Measurements from ENCODE around the gene GRHL1. TPM values are rescaled to one million over a fixed set of nuclear protein-coding genes. Genes with fewer than 3 reads are reported as not detected.

The GRHL1 gene
- total and polyA plus RNA-seq, 9 of the 15 experiments (the other 6 are each of a cell fraction or from before 2014, with no cell fraction given) = 1.7 to 6.1 (median 4.7) TPM

DNA sequence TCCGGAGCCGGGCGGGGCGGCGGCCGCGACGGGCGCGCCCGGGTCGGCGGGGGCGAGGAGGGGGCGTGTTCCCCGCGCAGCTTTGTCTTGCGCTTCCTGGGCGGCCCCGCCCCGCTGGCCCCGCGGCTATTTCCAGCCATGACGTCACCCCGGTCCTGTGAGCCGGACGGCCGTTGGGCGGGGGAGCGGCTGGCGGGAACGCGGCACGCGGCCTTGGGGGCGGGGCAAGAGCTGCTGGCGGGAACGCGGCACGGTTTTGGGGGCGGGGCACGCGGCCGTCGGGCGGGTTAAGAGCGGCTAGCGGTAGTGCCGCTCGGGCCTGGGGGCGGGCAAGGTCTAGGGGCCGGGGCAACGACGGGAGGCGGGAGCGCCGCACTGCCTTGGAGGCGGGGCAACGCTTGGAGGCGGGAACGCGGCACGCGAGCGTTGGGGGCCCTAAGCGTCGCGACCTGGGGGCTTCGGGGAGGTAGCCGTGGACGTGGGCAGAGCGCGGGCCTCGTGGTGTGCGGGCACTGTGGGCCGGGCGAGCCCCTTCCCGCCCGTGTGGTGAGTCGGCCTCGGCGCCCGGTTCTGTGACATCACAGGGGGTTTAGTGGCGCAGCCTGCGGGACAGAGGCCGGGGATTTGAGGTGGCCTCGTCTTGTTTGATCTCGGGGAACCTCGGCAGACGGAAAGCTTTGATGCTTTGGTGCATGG, 92.6 kb downstream of the GRHL1 start (continued):
- TF ChIP-seq, protein P1, sequence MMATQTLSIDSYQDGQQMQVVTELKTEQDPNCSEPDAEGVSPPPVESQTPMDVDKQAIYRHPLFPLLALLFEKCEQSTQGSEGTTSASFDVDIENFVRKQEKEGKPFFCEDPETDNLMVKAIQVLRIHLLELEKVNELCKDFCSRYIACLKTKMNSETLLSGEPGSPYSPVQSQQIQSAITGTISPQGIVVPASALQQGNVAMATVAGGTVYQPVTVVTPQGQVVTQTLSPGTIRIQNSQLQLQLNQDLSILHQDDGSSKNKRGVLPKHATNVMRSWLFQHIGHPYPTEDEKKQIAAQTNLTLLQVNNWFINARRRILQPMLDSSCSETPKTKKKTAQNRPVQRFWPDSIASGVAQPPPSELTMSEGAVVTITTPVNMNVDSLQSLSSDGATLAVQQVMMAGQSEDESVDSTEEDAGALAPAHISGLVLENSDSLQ (IDR thresholded peaks at IDR 0.05) = peak; percentile 75
- TF ChIP-seq, protein P2, sequence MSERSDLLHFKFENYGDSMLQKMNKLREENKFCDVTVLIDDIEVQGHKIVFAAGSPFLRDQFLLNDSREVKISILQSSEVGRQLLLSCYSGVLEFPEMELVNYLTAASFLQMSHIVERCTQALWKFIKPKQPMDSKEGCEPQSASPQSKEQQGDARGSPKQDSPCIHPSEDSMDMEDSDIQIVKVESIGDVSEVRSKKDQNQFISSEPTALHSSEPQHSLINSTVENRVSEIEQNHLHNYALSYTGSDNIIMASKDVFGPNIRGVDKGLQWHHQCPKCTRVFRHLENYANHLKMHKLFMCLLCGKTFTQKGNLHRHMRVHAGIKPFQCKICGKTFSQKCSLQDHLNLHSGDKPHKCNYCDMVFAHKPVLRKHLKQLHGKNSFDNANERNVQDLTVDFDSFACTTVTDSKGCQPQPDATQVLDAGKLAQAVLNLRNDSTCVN (CRISPR knock-in tag; IDR thresholded peaks at IDR 0.05) = no peak
- TF ChIP-seq, protein P3, sequence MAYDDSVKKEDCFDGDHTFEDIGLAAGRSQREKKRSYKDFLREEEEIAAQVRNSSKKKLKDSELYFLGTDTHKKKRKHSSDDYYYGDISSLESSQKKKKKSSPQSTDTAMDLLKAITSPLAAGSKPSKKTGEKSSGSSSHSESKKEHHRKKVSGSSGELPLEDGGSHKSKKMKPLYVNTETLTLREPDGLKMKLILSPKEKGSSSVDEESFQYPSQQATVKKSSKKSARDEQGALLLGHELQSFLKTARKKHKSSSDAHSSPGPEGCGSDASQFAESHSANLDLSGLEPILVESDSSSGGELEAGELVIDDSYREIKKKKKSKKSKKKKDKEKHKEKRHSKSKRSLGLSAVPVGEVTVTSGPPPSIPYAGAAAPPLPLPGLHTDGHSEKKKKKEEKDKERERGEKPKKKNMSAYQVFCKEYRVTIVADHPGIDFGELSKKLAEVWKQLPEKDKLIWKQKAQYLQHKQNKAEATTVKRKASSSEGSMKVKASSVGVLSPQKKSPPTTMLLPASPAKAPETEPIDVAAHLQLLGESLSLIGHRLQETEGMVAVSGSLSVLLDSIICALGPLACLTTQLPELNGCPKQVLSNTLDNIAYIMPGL (CRISPR knock-in tag; IDR thresholded peaks at IDR 0.05) = 0 out of 2 replicates have a peak, but pooled peaks have one; percentile 57
- TF ChIP-seq, protein P4, sequence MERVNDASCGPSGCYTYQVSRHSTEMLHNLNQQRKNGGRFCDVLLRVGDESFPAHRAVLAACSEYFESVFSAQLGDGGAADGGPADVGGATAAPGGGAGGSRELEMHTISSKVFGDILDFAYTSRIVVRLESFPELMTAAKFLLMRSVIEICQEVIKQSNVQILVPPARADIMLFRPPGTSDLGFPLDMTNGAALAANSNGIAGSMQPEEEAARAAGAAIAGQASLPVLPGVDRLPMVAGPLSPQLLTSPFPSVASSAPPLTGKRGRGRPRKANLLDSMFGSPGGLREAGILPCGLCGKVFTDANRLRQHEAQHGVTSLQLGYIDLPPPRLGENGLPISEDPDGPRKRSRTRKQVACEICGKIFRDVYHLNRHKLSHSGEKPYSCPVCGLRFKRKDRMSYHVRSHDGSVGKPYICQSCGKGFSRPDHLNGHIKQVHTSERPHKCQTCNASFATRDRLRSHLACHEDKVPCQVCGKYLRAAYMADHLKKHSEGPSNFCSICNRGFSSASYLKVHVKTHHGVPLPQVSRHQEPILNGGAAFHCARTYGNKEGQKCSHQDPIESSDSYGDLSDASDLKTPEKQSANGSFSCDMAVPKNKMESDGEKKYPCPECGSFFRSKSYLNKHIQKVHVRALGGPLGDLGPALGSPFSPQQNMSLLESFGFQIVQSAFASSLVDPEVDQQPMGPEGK (CRISPR knock-in tag; IDR thresholded peaks at IDR 0.05; ENCODE audit: borderline replicate concordance) = no peak
- TF ChIP-seq GATAD2B (IDR thresholded peaks at IDR 0.05; ENCODE audit: borderline replicate concordance) = 0 out of 2 replicates have a peak, but pooled peaks have one; percentile 62
- TF ChIP-seq RBFOX2 (IDR thresholded peaks at IDR 0.05; ENCODE audit: low read depth, low read length) = peak; percentile 79
- TF ChIP-seq, protein P5, sequence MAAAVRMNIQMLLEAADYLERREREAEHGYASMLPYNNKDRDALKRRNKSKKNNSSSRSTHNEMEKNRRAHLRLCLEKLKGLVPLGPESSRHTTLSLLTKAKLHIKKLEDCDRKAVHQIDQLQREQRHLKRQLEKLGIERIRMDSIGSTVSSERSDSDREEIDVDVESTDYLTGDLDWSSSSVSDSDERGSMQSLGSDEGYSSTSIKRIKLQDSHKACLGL (CRISPR knock-in tag; IDR thresholded peaks at IDR 0.05; ENCODE audit: borderline replicate concordance, poor library complexity, severe bottlenecking) = peak; percentile 16
- TF ChIP-seq HMGN3 (IDR thresholded peaks at IDR 0.05; ENCODE audit: borderline replicate concordance, extremely low read depth, insufficient read length, low read depth, low read length) = peak; percentile 83
- 0 out of 2 replicates have a peak, but pooled peaks have one; percentile 66 for TF ChIP-seq NR4A1 (CRISPR knock-in tag; IDR thresholded peaks at IDR 0.05)
- no peak for TF ChIP-seq NR4A1 (tag; IDR thresholded peaks at IDR 0.05)
- TF ChIP-seq ESRRA (IDR thresholded peaks at IDR 0.05; ENCODE audit: borderline replicate concordance, low read depth) = 0 out of 2 replicates have a peak, but pooled peaks have one; percentile 21
- TF ChIP-seq, protein P6, sequence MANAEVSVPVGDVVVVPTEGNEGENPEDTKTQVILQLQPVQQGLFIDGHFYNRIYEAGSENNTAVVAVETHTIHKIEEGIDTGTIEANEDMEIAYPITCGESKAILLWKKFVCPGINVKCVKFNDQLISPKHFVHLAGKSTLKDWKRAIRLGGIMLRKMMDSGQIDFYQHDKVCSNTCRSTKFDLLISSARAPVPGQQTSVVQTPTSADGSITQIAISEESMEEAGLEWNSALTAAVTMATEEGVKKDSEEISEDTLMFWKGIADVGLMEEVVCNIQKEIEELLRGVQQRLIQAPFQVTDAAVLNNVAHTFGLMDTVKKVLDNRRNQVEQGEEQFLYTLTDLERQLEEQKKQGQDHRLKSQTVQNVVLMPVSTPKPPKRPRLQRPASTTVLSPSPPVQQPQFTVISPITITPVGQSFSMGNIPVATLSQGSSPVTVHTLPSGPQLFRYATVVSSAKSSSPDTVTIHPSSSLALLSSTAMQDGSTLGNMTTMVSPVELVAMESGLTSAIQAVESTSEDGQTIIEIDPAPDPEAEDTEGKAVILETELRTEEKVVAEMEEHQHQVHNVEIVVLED (CRISPR knock-in tag; IDR thresholded peaks at IDR 0.05) = peak; percentile 27; the same call in 1 of the 2 replicates
- 0 out of 2 replicates have a peak, but pooled peaks have one; percentile 51 for TF ChIP-seq PTBP1 (IDR thresholded peaks at IDR 0.05; ENCODE audit: low read depth, low read length)
- peak; percentile 15 for TF ChIP-seq FIP1L1 (IDR thresholded peaks at IDR 0.05; ENCODE audit: low read depth, low read length, poor library complexity, severe bottlenecking)
- TF ChIP-seq, protein P7, sequence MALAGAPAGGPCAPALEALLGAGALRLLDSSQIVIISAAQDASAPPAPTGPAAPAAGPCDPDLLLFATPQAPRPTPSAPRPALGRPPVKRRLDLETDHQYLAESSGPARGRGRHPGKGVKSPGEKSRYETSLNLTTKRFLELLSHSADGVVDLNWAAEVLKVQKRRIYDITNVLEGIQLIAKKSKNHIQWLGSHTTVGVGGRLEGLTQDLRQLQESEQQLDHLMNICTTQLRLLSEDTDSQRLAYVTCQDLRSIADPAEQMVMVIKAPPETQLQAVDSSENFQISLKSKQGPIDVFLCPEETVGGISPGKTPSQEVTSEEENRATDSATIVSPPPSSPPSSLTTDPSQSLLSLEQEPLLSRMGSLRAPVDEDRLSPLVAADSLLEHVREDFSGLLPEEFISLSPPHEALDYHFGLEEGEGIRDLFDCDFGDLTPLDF (CRISPR knock-in tag; IDR thresholded peaks at IDR 0.05) = peak; percentile 93

Measured in K562 (cell line).